Transverse colon (tissue), 4 donors: ENCODE results near the gene BRI3.

Experiments
- POLR2AphosphoS5 ChIP-seq, 3 donors: sonication (generic); formaldehyde crosslinking; IDR thresholded peaks; one replicate each; pipeline ENCODE4 v1.6.1; 2016; ENCODE audit warnings: antibody characterized with exemption in 3 of 3
- TF ChIP-seq, protein P1 (sequence below), 5 experiments: fragments of 200-600 bp in 3 of 5; fragments of 450-650 bp in 2 of 5; sonication (generic) in 3 of 5; IDR thresholded peaks; 1 replicate in 2 of 5; 2 replicates in 3 of 5; pipeline ENCODE4 v1.5.1; 2016 to 2017; ENCODE audit warnings: antibody characterized with exemption in 5 of 5, inconsistent platforms in 3 of 5, mild to moderate bottlenecking in 2 of 5, moderate library complexity in 1 of 5

DNA sequence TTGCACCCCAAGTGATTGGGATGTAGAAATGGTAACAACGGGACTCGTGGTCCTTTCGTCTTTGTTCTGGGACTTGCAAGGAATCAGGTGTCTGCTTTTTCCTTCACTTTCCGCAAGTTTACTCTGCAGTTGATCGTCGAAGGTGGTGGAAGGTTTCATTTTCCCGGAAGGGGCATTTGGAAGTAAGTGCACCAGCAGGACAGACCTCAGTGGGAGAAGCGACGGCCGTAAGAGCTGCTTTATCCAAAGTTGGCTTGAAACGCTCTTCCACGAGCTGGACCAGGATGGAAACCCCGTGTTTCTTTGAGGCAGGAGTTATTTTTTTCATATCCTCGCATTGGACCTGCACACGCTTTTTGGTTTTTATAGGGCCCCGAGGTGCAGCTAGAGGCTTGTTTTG lies 1.2 kb downstream of the BRI3 start:
- TF ChIP-seq, protein P1, sequence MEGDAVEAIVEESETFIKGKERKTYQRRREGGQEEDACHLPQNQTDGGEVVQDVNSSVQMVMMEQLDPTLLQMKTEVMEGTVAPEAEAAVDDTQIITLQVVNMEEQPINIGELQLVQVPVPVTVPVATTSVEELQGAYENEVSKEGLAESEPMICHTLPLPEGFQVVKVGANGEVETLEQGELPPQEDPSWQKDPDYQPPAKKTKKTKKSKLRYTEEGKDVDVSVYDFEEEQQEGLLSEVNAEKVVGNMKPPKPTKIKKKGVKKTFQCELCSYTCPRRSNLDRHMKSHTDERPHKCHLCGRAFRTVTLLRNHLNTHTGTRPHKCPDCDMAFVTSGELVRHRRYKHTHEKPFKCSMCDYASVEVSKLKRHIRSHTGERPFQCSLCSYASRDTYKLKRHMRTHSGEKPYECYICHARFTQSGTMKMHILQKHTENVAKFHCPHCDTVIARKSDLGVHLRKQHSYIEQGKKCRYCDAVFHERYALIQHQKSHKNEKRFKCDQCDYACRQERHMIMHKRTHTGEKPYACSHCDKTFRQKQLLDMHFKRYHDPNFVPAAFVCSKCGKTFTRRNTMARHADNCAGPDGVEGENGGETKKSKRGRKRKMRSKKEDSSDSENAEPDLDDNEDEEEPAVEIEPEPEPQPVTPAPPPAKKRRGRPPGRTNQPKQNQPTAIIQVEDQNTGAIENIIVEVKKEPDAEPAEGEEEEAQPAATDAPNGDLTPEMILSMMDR (IDR thresholded peaks at IDR 0.05) = no peak
- no peak for TF ChIP-seq POLR2AphosphoS5 (IDR thresholded peaks at IDR 0.05)
